Measurements from ENCODE around the gene MMEL1.

GRCh38 chr1:2574350-2574749, 58.5 kb downstream of the MMEL1 start:
- TF ChIP-seq FOXM1 (IDR thresholded peaks at IDR 0.05; ENCODE audit: borderline replicate concordance) (no peak), HDGF (IDR thresholded peaks at IDR 0.05; ENCODE audit: borderline replicate concordance) (no peak), FOXK2 (IDR thresholded peaks at IDR 0.05) (no peak), BHLHE40 (IDR thresholded peaks at IDR 0.05; ENCODE audit: borderline replicate concordance) (no peak), ARNT (IDR thresholded peaks at IDR 0.05) (no peak), ELF4 (IDR thresholded peaks at IDR 0.05) (no peak), TARDBP (IDR thresholded peaks at IDR 0.05) (no peak), L3MBTL2 (conservative IDR thresholded peaks at IDR 0.05) (no peak), ZNF384 (IDR thresholded peaks at IDR 0.05) (no peak), SP1 (IDR thresholded peaks at IDR 0.05) (no peak)
- TF ChIP-seq, protein P1, sequence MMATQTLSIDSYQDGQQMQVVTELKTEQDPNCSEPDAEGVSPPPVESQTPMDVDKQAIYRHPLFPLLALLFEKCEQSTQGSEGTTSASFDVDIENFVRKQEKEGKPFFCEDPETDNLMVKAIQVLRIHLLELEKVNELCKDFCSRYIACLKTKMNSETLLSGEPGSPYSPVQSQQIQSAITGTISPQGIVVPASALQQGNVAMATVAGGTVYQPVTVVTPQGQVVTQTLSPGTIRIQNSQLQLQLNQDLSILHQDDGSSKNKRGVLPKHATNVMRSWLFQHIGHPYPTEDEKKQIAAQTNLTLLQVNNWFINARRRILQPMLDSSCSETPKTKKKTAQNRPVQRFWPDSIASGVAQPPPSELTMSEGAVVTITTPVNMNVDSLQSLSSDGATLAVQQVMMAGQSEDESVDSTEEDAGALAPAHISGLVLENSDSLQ (IDR thresholded peaks at IDR 0.05), result no peak

All from HEK293T (cell line).